GM10248 (cell line): ENCODE results near the gene IL1RAPL2.

Experiments
- CTCF ChIA-PET: fragments of 300-600 bp; sonication (Branson Sonifier 250); formaldehyde crosslinking; extraction: SDS; loops from one replicate; lab custom pipeline; 2021; ENCODE audit warnings: antibody characterized with exemption; lab: Yijun Ruan, JAX
- POLR2A ChIA-PET: fragments of 350-650 bp; sonication (Branson Sonifier 250); formaldehyde crosslinking; extraction: SDS; loops from one replicate; lab custom pipeline; 2020; ENCODE audit warnings: antibody characterized with exemption; lab: Yijun Ruan, JAX
- DNase-seq: peaks from one replicate; pipeline ENCODE4 v3.0.0; 2012; ENCODE audit errors: extremely low spot score
- TF ChIP-seq, protein P1 (sequence below): IDR thresholded peaks from 2 replicates; pipeline ENCODE4 v1.5.1; 2012; ENCODE audit warnings: mild to moderate bottlenecking, low read depth; ENCODE audit errors: extremely low read depth, missing control alignments, control extremely low read depth

IL1RAPL2 gene

DNA sequence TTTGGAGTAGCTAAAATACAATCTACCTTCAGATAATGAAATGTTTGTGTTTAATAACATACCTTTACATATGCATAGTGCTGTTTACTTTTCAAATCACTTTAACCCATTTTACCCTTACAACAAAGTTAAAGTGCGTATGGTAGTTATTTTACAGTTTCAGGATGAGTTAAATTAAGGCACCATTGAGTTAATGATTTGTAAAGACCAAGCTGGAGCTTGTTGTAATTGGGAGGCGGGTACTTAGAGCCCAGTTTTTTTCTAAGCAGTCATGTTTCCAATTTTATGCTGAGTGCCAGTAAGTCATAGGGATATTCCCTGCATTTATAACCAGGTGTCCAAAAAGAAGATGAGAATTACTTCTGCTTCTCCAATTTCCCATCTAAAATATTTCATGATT lies 1172.2 kb downstream of the IL1RAPL2 start:
- ChIA-PET POLR2A (no interaction called here), CTCF (no interaction called here)
- TF ChIP-seq, protein P1, sequence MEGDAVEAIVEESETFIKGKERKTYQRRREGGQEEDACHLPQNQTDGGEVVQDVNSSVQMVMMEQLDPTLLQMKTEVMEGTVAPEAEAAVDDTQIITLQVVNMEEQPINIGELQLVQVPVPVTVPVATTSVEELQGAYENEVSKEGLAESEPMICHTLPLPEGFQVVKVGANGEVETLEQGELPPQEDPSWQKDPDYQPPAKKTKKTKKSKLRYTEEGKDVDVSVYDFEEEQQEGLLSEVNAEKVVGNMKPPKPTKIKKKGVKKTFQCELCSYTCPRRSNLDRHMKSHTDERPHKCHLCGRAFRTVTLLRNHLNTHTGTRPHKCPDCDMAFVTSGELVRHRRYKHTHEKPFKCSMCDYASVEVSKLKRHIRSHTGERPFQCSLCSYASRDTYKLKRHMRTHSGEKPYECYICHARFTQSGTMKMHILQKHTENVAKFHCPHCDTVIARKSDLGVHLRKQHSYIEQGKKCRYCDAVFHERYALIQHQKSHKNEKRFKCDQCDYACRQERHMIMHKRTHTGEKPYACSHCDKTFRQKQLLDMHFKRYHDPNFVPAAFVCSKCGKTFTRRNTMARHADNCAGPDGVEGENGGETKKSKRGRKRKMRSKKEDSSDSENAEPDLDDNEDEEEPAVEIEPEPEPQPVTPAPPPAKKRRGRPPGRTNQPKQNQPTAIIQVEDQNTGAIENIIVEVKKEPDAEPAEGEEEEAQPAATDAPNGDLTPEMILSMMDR, result no peak
- no peak for DNase-seq

DNA sequence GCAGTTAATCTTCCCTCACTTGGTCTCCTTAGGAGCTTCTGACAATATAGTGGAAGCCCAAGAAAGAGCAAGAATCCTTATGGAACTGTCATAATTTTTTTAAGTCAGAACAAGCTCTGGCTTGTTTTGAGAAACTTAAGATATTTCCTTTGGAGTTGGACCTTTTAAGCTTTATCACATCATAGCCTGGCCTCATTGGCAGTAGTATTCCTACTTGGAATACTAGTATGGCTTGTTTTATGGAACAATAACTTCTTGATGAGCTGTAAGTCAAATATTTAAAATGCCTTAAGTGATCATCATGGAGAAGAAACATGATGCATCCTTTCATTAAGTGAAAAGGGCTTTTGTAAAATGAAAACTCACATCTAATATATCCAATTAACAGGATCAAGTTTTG lies 1178.3 kb downstream of the IL1RAPL2 start:
- DNase-seq, result no peak
- TF ChIP-seq, protein P1, result no peak
- ChIA-PET CTCF (no interaction called here), POLR2A (no interaction called here)

DNA sequence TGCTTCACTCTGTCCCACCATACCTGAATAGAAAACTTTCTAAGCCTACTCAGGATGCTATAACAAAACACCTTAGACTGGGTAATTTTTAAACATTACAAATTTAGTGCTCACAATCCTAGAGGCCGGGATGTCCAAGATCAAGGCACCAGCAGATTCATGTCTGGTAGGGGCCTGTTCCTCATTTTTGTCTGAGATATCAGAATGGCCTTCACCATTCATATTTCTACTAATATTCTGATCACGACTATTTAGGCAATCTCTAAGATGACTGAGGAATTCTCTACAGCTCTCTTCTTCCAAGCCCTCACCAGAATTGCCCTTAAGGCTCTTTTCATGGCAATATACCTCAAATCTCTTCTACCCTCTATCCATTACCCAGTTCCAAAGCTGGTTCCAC lies 1178.9 kb downstream of the IL1RAPL2 start:
- no peak for DNase-seq
- ChIA-PET CTCF (no interaction called here), POLR2A (no interaction called here)
- TF ChIP-seq, protein P1, result no peak

DNA sequence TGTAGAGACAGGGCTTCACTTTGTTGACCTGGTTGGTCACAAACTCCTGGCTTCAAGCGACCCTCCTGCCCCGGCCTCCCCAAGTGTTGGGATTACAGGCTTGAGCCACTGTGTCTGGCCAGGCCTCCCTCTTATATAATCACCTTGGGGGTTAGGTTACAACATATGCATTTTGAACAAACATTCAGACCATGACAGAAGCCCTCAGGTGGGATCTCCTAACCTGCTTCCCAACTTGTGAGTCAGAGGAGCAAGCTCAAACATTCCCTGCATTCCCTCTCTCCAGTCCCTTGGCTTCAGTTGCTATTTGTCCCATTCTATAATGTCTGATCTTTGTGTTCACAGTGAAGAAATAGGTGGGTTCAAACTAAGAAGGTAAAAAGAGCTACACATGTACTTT lies 1179.9 kb downstream of the IL1RAPL2 start:
- TF ChIP-seq, protein P1, result no peak
- ChIA-PET CTCF (no interaction called here), POLR2A (no interaction called here)
- DNase-seq, result no peak

- ChIA-PET CTCF (interaction anchor here (1.3 kb wide), 1 partner anchor 9 kb away, joined by 4 read pairs; no protein-coding TSS in a partner anchor), POLR2A (no interaction called here)
- DNase-seq, result no peak
- TF ChIP-seq, protein P1, result no peak
Observed at GRCh38 chrX:105752338-105752956, 1186.4 kb downstream of the IL1RAPL2 start.

- ChIA-PET CTCF (interaction anchor here (1.3 kb wide), 1 partner anchor 8 kb away, joined by 4 read pairs; no protein-coding TSS in a partner anchor), POLR2A (no interaction called here)
- TF ChIP-seq, protein P1, result no peak
- DNase-seq, result no peak
Observed at GRCh38 chrX:105753411-105753810, 1187.4 kb downstream of the IL1RAPL2 start.
